ENCODE results near the gene SLC51B. TPM values are rescaled to one million over a fixed set of nuclear protein-coding genes. Genes with fewer than 3 reads are reported as not detected.

SLC51B gene
- total and polyA plus RNA-seq, 10 of the 15 experiments (the other 5 are each of a cell fraction or from before 2014, with no cell fraction given): 0.05 to 0.17 (median 0.13) TPM; not detected in 7

- intact Hi-C loops (cut with micrococcal nuclease; ENCODE audit: unreplicated experiment) (no loop called here), in situ Hi-C loops (cut with MboI) (no loop called here)
- DNase-seq (ENCODE audit: low read depth, low spot score) (no peak), FAIRE-seq (no peak), ATAC-seq (no peak)
- Histone ChIP-seq H3K36me3 (ENCODE audit: control insufficient read depth in 2 of 2, insufficient read depth in 2 of 2, low read length in 1 of 2) (no peaks in the 10 kb centered on the region), H4K20me1 (ENCODE audit: control insufficient read depth, insufficient read depth) (no peaks in the 10 kb centered on the region), H3K4me2 (ENCODE audit: control insufficient read depth, insufficient read depth) (no peak overlapping the region), H3K27ac (ENCODE audit: control insufficient read depth, insufficient read depth) (no peak overlapping the region), H2AFZ (ENCODE audit: control insufficient read depth, low read depth, low read length) (no peak overlapping the region), H3K27me3 (replicated peaks in 1 of 2; ENCODE audit: control insufficient read depth in 2 of 2, insufficient read depth in 2 of 2, low read length in 1 of 2) (peaks cover 0 to 2% of the 10 kb centered on the region in 2 experiments), H3K4me3 (no peak overlapping the region), H3K9ac (ENCODE audit: control insufficient read depth, insufficient read depth, low read length) (no peak overlapping the region), H3K4me1 (ENCODE audit: control insufficient read depth, insufficient read depth, low read length) (no peaks in the 10 kb centered on the region), H3K9me3 (replicated peaks; ENCODE audit: control insufficient read depth, insufficient read depth, low read length) (no peaks in the 10 kb centered on the region), H3K79me2 (ENCODE audit: control insufficient read depth, insufficient read depth, low read length) (no peaks in the 10 kb centered on the region)
- ChIA-PET CTCF (interaction anchor here (0.8 to 1.2 kb wide), 3 partner anchors 9 to 36 kb away, joined by 3 to 5 read pairs (median 3); no protein-coding TSS in a partner anchor), POLR2A (no interaction called here), RAD21 (ENCODE audit: unreplicated experiment) (no interaction called here), SMC1A (ENCODE audit: uncharacterized antibody, unreplicated experiment) (interaction anchor here (0.6 to 1.8 kb wide), 3 partner anchors 10 to 1363 kb away, joined by 3 to 5 read pairs (median 4); no protein-coding TSS in a partner anchor)
- TF ChIP-seq IKZF2 (IDR thresholded peaks at IDR 0.05) (no peak), POLR2AphosphoS2 (IDR thresholded peaks at IDR 0.05; ENCODE audit: low read depth, low read length) (no peak), EED (IDR thresholded peaks at IDR 0.05; ENCODE audit: low read depth) (no peak), DPF2 (IDR thresholded peaks at IDR 0.05) (no peak)
- BruUV-seq (replicated peaks): no TSS peak
- WGBS (ENCODE audit: insufficient coverage, insufficient replicate concordance, low lambda C conversion rate, missing lambda C conversion rate): 21% methylated on average over 5 of the region's 5 CpGs
Measured at GRCh38 chr15:65069779-65070546, 24.8 kb downstream of the SLC51B start.

GRCh38 chr15:65071381-65071811 lies 26.2 kb downstream of the SLC51B start:
- intact Hi-C loops (cut with micrococcal nuclease; ENCODE audit: unreplicated experiment) (no loop called here), in situ Hi-C loops (cut with MboI) (no loop called here)
- no peak overlapping the region for H3K9ac ChIP-seq (ENCODE audit: control insufficient read depth, insufficient read depth, low read length)
- H3K36me3 ChIP-seq (ENCODE audit: control insufficient read depth in 2 of 2, insufficient read depth in 2 of 2, low read length in 1 of 2): no peaks in the 10 kb centered on the region
- H2AFZ ChIP-seq (ENCODE audit: control insufficient read depth, low read depth, low read length): no peak overlapping the region
- H3K4me1 ChIP-seq (ENCODE audit: control insufficient read depth, insufficient read depth, low read length): no peaks in the 10 kb centered on the region
- CTCF ChIA-PET: no interaction called here
- SMC1A ChIA-PET (ENCODE audit: uncharacterized antibody, unreplicated experiment): no interaction called here
- no peak for ATAC-seq
- no peak for FAIRE-seq
- H3K79me2 ChIP-seq (ENCODE audit: control insufficient read depth, insufficient read depth, low read length): no peaks in the 10 kb centered on the region
- no peak overlapping the region for H3K4me2 ChIP-seq (ENCODE audit: control insufficient read depth, insufficient read depth)
- no peak overlapping the region for H3K27ac ChIP-seq (ENCODE audit: control insufficient read depth, insufficient read depth)
- H3K9me3 ChIP-seq (replicated peaks; ENCODE audit: control insufficient read depth, insufficient read depth, low read length): no peaks in the 10 kb centered on the region
- peaks cover 0 to 2% of the 10 kb centered on the region in 2 experiments for H3K27me3 ChIP-seq (replicated peaks in 1 of 2; ENCODE audit: control insufficient read depth in 2 of 2, insufficient read depth in 2 of 2, low read length in 1 of 2)
- H4K20me1 ChIP-seq (ENCODE audit: control insufficient read depth, insufficient read depth): no peaks in the 10 kb centered on the region
- no peak overlapping the region for H3K4me3 ChIP-seq
- RAD21 ChIA-PET (ENCODE audit: unreplicated experiment): no interaction called here
- WGBS (ENCODE audit: insufficient coverage, insufficient replicate concordance, low lambda C conversion rate, missing lambda C conversion rate): 45% methylated on average over 5 of the region's 5 CpGs
- no TSS peak for BruUV-seq (replicated peaks)
- POLR2A ChIA-PET: no interaction called here
- DNase-seq (ENCODE audit: low read depth, low spot score): no peak
- TF ChIP-seq NFYB (IDR thresholded peaks at IDR 0.05; ENCODE audit: insufficient read depth, low read depth, low read length): no peak
- no peak for TF ChIP-seq YY1 (IDR thresholded peaks at IDR 0.05; ENCODE audit: low read depth, low read length)
- TF ChIP-seq NR2F1 (conservative IDR thresholded peaks at IDR 0.05): no peak
- TF ChIP-seq TARDBP (IDR thresholded peaks at IDR 0.05; ENCODE audit: borderline replicate concordance): no peak
- no peak for TF ChIP-seq CTCF (IDR thresholded peaks at IDR 0.05 in 2 of 3, conservative IDR thresholded peaks at IDR 0.05 in 1 of 3; ENCODE audit: control insufficient read depth in 2 of 3, extremely low read depth in 1 of 3, insufficient read depth in 1 of 3, low read depth in 3 of 3, low read length in 3 of 3)
- TF ChIP-seq PKNOX1 (IDR thresholded peaks at IDR 0.05): no peak
- TF ChIP-seq NFXL1 (IDR thresholded peaks at IDR 0.05; ENCODE audit: borderline replicate concordance): no peak
- TF ChIP-seq SRF (IDR thresholded peaks at IDR 0.05; ENCODE audit: low read depth in 2 of 2, low read length in 2 of 2): no peak
- TF ChIP-seq TBL1XR1 (IDR thresholded peaks at IDR 0.05; ENCODE audit: low read depth, low read length): no peak
- no peak for TF ChIP-seq TAF1 (IDR thresholded peaks at IDR 0.05; ENCODE audit: borderline replicate concordance, low read depth, low read length)
- TF ChIP-seq MXI1 (IDR thresholded peaks at IDR 0.05; ENCODE audit: low read depth, low read length): no peak
- TF ChIP-seq ATF7 (IDR thresholded peaks at IDR 0.05; ENCODE audit: low read depth): no peak
